Endothelial cell of umbilical vein (primary cell): Measurements from ENCODE around the gene GRAMD1B. TPM values are rescaled to one million over a fixed set of nuclear protein-coding genes. Genes with fewer than 3 reads are reported as not detected.

Experiments used
- BruUV-seq: library from RNA; stranded (reverse); fragments of 400-500 nt; replicated peaks from 2 replicates; lab custom pipeline; 2021; lab: Mats Ljungman, UMichigan
- CTCF ChIA-PET: fragments of 300-600, 350-600 bp; sonication (Branson Sonifier 250); formaldehyde crosslinking; loops from one replicate; lab custom pipeline; 2021; ENCODE audit warnings: antibody characterized with exemption, inconsistent platforms; lab: Charles Lee
- POLR2A ChIA-PET: fragments of 300-600, 350-600 bp; sonication (Branson Sonifier 250); formaldehyde crosslinking; loops from one replicate; lab custom pipeline; 2021; ENCODE audit warnings: antibody characterized with exemption, inconsistent platforms; lab: Charles Lee
- DNase-seq: peaks from one replicate; pipeline ENCODE4 v3.0.0-alpha.2; 2011; ENCODE audit warnings: low read depth, low spot score
- FAIRE-seq: peaks from 2 replicates; lab custom pipeline; 2011; peaks lifted over from hg19 to GRCh38; lab: Jason Lieb, UNC
- H2AFZ ChIP-seq: 2 replicates; pipeline ENCODE4 v1.6.0; 2012; ENCODE audit warnings: low read depth, low read length, control low read depth, inconsistent platforms
- H3K27ac ChIP-seq: 2 replicates; pipeline ENCODE4 v1.5.1; 2011; ENCODE audit warnings: low read depth, mild to moderate bottlenecking, control low read depth, low read length, moderate library complexity; ENCODE audit not compliant: insufficient read depth
- H3K27me3 ChIP-seq, 2 experiments: 2 replicates each; pipeline versions ENCODE4 v1.6.0 to v1.6.1; 2011; ENCODE audit warnings: low read length in 2 of 2, mixed read lengths in 1 of 2; ENCODE audit not compliant: control insufficient read depth in 2 of 2, insufficient read depth in 2 of 2
- H3K36me3 ChIP-seq, 2 experiments: 2 replicates in 1 of 2; 3 replicates in 1 of 2; pipeline ENCODE4 v1.5.1; 2011; ENCODE audit warnings: low read length in 2 of 2, mild to moderate bottlenecking in 1 of 2, moderate library complexity in 1 of 2; ENCODE audit not compliant: control insufficient read depth in 2 of 2, insufficient read depth in 2 of 2; ENCODE audit errors: extremely low read depth in 1 of 2
- H3K4me1 ChIP-seq: 3 replicates; pipeline ENCODE4 v1.5.1; 2011; ENCODE audit warnings: mild to moderate bottlenecking, low read length; ENCODE audit not compliant: control insufficient read depth, insufficient read depth; ENCODE audit errors: extremely low read depth
- H3K4me2 ChIP-seq: 2 replicates; pipeline ENCODE4 v1.6.1; 2011; ENCODE audit warnings: low read length, control low read depth, mixed read lengths; ENCODE audit not compliant: insufficient read depth
- H3K4me3 ChIP-seq, 3 experiments: fragments of 200-600 bp in 1 of 3; sonication (generic), shearing (Covaris generic) in 1 of 3; replicated peaks in 1 of 3; 2 replicates each; pipeline ENCODE4 v1.5.1; 2011 to 2016; ENCODE audit warnings: control low read depth in 3 of 3, low read length in 3 of 3, mild to moderate bottlenecking in 2 of 3, inconsistent platforms in 1 of 3, low read depth in 1 of 3, moderate library complexity in 1 of 3; ENCODE audit not compliant: insufficient read depth in 1 of 3
- H3K79me2 ChIP-seq: 2 replicates; pipeline ENCODE4 v1.6.0; 2012; ENCODE audit warnings: low read length, inconsistent platforms; ENCODE audit not compliant: control insufficient read depth, insufficient read depth
- H3K9ac ChIP-seq: replicated peaks from 2 replicates; pipeline ENCODE3; 2011; ENCODE audit warnings: low read length, control low read depth; ENCODE audit not compliant: insufficient read depth; ENCODE audit errors: extremely low read depth
- H3K9me1 ChIP-seq: replicated peaks from 3 replicates; pipeline ENCODE4 v1.6.0; 2011; ENCODE audit warnings: mild to moderate bottlenecking, low read length; ENCODE audit not compliant: control insufficient read depth, insufficient read depth; ENCODE audit errors: extremely low read depth
- H3K9me3 ChIP-seq: replicated peaks from 2 replicates; pipeline ENCODE4 v1.5.1; 2012; ENCODE audit warnings: low read length, inconsistent platforms; ENCODE audit not compliant: control insufficient read depth, insufficient read depth
- H4K20me1 ChIP-seq: replicated peaks from 2 replicates; pipeline ENCODE3; 2011; ENCODE audit warnings: mild to moderate bottlenecking, low read length; ENCODE audit not compliant: control insufficient read depth, insufficient read depth; ENCODE audit errors: extremely low read depth
- EZH2 ChIP-seq: IDR thresholded peaks from 2 replicates; pipeline ENCODE4 v1.6.1; 2012; ENCODE audit warnings: borderline replicate concordance, low read depth, mild to moderate bottlenecking, moderate library complexity, low read length, inconsistent platforms; ENCODE audit not compliant: severe bottlenecking
- FOS ChIP-seq: IDR thresholded peaks from 2 replicates; pipeline ENCODE4 v1.6.1; 2011; ENCODE audit warnings: mild to moderate bottlenecking, low read length, moderate library complexity, borderline replicate concordance; ENCODE audit not compliant: insufficient read depth
- GATA2 ChIP-seq: IDR thresholded peaks from 2 replicates; pipeline ENCODE4 v1.7.0; 2011; ENCODE audit warnings: low read depth, mild to moderate bottlenecking, moderate library complexity, mixed read lengths, low read length; ENCODE audit not compliant: insufficient read length, insufficient read depth
- JUN ChIP-seq: IDR thresholded peaks from 2 replicates; pipeline ENCODE4 v1.6.1; 2011; ENCODE audit warnings: borderline replicate concordance, low read depth; ENCODE audit not compliant: insufficient read length, insufficient read depth
- MYC ChIP-seq: IDR thresholded peaks from one replicate; pipeline ENCODE4 v1.6.1; 2011; ENCODE audit warnings: mild to moderate bottlenecking, low read depth, low read length
- POLR2A ChIP-seq: IDR thresholded peaks from 2 replicates; pipeline ENCODE4 v1.6.1; 2012; ENCODE audit warnings: low read depth, mild to moderate bottlenecking, control low read depth, low read length
- POLR2AphosphoS5 ChIP-seq: IDR thresholded peaks from 2 replicates; pipeline ENCODE4 v1.6.1; 2012; ENCODE audit warnings: low read depth, mild to moderate bottlenecking, control low read depth, low read length, moderate library complexity; ENCODE audit not compliant: insufficient read depth
- dilution Hi-C: fragments of 300-500 bp; cut with MboI; formaldehyde crosslinking; loops from one replicate; pipeline ENCODE4 v1.15.0; 2019; ENCODE audit warnings: low sequenced_read_pairs; ENCODE audit not compliant: extremely low pct_ligation_motif_present
- intact Hi-C: fragments of 100-400 bp; cut with micrococcal nuclease; formaldehyde crosslinking; loops from one replicate; pipeline ENCODE4 v1.10.0; 2022
- polyA plus RNA-seq, 4 experiments: library from polyadenylated mRNA; depleted of rRNA in 3 of 4; stranded (reverse) in 3 of 4; unstranded in 1 of 4; fragments of >200 nt; gene quantifications; 2 replicates each; pipeline versions ENCODE4 v1.2.1 to v1.2.3, GENCODE V29; 2011 to 2012; ENCODE audit warnings: missing spikeins in 1 of 4
- total RNA-seq: library from RNA; stranded (reverse); gene quantifications from 2 replicates; pipeline ENCODE4 v1.2.3, GENCODE V29; 2021
- TF ChIP-seq, protein P1 (sequence below): IDR thresholded peaks from 2 replicates; pipeline ENCODE4 v1.6.1; 2011; ENCODE audit not compliant: insufficient read depth, insufficient read length
- TF ChIP-seq, protein P2 (sequence below), 2 donors: IDR thresholded peaks; 1 replicate in 1 of 2; 2 replicates in 1 of 2; pipeline ENCODE4 v1.5.1; 2011; ENCODE audit warnings: low read length in 2 of 2, mild to moderate bottlenecking in 2 of 2, moderate library complexity in 2 of 2, control low read depth in 1 of 2, inconsistent platforms in 1 of 2, low read depth in 1 of 2; ENCODE audit not compliant: insufficient read depth in 1 of 2; ENCODE audit errors: extremely low read depth in 1 of 2

The GRAMD1B gene
- total and polyA plus RNA-seq, 2 donors (not counting 3 experiments of a cell fraction or from before 2014, with no cell fraction given), result 5.1 to 11.1 TPM

GRCh38 chr11:123409456-123410217, 20.4 kb upstream of the GRAMD1B start:
- intact Hi-C loops, result no loop called here
- Histone ChIP-seq H3K79me2 (no peaks in the 10 kb centered on the region), H3K4me2 (no peak overlapping the region), H4K20me1 (no peaks in the 10 kb centered on the region), H3K27ac (no peak overlapping the region), H3K27me3 (peaks cover 9 to 11% of the 10 kb centered on the region in 2 experiments), H3K9ac (no peak overlapping the region), H2AFZ (no peak overlapping the region), H3K9me3 (no peaks in the 10 kb centered on the region), H3K9me1 (no peaks in the 10 kb centered on the region), H3K4me1 (peaks cover 22% of the 10 kb centered on the region), H3K4me3 (no peak overlapping the region), H3K36me3 (no peaks in the 10 kb centered on the region)
- FAIRE-seq, result no peak
- dilution Hi-C loops, result no loop called here
- CTCF ChIA-PET, result interaction anchor here (2.6 to 7.5 kb wide), 6 partner anchors 8 to 148 kb away, joined by 7 to 368 read pairs (median 20); no protein-coding TSS in a partner anchor
- no TSS peak for BruUV-seq
- POLR2A ChIA-PET, result no interaction called here
- no peak for DNase-seq
- TF ChIP-seq, protein P1, sequence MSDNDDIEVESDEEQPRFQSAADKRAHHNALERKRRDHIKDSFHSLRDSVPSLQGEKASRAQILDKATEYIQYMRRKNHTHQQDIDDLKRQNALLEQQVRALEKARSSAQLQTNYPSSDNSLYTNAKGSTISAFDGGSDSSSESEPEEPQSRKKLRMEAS, result no peak
- TF ChIP-seq JUN (no peak), POLR2A (no peak), GATA2 (no peak), EZH2 (no peak), MYC (no peak), POLR2AphosphoS5 (no peak), FOS (no peak)
- TF ChIP-seq, protein P2, sequence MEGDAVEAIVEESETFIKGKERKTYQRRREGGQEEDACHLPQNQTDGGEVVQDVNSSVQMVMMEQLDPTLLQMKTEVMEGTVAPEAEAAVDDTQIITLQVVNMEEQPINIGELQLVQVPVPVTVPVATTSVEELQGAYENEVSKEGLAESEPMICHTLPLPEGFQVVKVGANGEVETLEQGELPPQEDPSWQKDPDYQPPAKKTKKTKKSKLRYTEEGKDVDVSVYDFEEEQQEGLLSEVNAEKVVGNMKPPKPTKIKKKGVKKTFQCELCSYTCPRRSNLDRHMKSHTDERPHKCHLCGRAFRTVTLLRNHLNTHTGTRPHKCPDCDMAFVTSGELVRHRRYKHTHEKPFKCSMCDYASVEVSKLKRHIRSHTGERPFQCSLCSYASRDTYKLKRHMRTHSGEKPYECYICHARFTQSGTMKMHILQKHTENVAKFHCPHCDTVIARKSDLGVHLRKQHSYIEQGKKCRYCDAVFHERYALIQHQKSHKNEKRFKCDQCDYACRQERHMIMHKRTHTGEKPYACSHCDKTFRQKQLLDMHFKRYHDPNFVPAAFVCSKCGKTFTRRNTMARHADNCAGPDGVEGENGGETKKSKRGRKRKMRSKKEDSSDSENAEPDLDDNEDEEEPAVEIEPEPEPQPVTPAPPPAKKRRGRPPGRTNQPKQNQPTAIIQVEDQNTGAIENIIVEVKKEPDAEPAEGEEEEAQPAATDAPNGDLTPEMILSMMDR (IDR thresholded peaks at IDR 0.05; ENCODE audit: extremely low read depth in 1 of 2, insufficient read depth in 1 of 2, low read depth in 1 of 2, low read length in 2 of 2), result no peak
